GM18498 (cell line): ENCODE measurements around the gene OR6K6.

ENCODE experiments used
- ATAC-seq: cut with Tn5 transposase; IDR thresholded peaks from one replicate; pipeline ENCODE4 v1.9.1; 2021; ENCODE audit warnings: mild to moderate bottlenecking, moderate library complexity; ENCODE audit not compliant: unreplicated experiment

The OR6K6 gene

GRCh38 chr1:158800526-158800925, 46.0 kb downstream of the OR6K6 start:
- no peak for ATAC-seq

GRCh38 chr1:158801396-158801795, 46.9 kb downstream of the OR6K6 start:
- no peak for ATAC-seq

- no peak for ATAC-seq
These were observed 49.2 kb downstream of the OR6K6 start for GRCh38 chr1:158803678-158804077.
